Activated T-cell treated with anti-CD3 and anti-CD28 coated beads, Interleukin-2, amount 50 U/mL, for 24 hours (primary cell): ENCODE measurements around the gene ATP6V0D1.

ENCODE experiments used
- DNase-seq: peaks from one replicate; pipeline ENCODE4 v3.0.0-alpha.2; 2020
- H3K27ac Mint-ChIP-seq: 2 replicates; pipeline ENCODE4 v1.8.0; 2020; ENCODE audit warnings: mild to moderate bottlenecking, mixed read lengths
- H3K27me3 Mint-ChIP-seq: 2 replicates; pipeline ENCODE4 v1.8.0; 2020; ENCODE audit warnings: mixed read lengths
- H3K36me3 Mint-ChIP-seq: 2 replicates; pipeline ENCODE4 v1.8.0; 2020; ENCODE audit warnings: low read depth, mixed read lengths
- H3K4me1 Mint-ChIP-seq: 2 replicates; pipeline ENCODE4 v1.8.0; 2020; ENCODE audit warnings: low read depth, mixed read lengths
- H3K4me3 Mint-ChIP-seq: 2 replicates; pipeline ENCODE4 v1.8.0; 2020; ENCODE audit warnings: mild to moderate bottlenecking, moderate library complexity, mixed read lengths
- H3K9me3 Mint-ChIP-seq: 2 replicates; pipeline ENCODE4 v1.8.0; 2020; ENCODE audit warnings: mixed read lengths

The ATP6V0D1 gene

DNA sequence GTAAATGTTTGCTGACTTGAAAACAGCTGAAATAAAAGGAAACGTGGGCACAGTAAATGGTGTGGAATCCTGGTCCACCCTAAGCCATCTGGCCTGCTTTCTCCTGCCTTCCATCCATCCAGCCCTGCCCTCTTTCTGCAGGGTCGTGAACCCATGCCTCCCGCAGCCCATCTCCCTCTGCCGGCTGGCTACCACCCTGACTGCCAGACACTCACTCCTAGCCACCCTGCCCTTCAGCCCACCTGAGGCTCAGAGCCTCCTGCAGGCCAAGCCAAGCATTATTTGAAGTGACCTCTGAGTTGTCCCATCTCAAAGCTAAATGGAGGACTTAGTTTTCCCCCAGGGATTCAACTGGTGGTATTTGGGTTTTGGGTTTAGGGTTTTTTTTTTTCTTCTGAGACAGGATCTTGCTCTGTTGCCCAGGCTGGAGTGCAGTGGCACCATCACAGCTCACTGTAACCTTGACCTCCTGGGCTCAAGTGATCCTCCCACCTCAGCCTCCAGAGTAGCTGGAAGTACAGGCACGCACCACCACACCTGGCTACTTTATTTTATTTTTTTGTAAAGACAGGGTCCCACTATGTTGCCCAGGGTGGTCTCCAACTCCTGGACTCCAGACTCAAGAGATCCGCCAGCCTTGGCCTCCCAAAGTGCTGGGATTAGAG is 73.0 kb downstream of the ATP6V0D1 start:
- no peak for DNase-seq
- peaks cover 9% of the 10 kb centered on the region for H3K27me3 Mint-ChIP-seq
- no peak overlapping the region for H3K4me3 Mint-ChIP-seq
- no peaks in the 10 kb centered on the region for H3K9me3 Mint-ChIP-seq
- no peaks in the 10 kb centered on the region for H3K36me3 Mint-ChIP-seq
- no peak overlapping the region for H3K27ac Mint-ChIP-seq
- H3K4me1 Mint-ChIP-seq, result no peaks in the 10 kb centered on the region

DNA sequence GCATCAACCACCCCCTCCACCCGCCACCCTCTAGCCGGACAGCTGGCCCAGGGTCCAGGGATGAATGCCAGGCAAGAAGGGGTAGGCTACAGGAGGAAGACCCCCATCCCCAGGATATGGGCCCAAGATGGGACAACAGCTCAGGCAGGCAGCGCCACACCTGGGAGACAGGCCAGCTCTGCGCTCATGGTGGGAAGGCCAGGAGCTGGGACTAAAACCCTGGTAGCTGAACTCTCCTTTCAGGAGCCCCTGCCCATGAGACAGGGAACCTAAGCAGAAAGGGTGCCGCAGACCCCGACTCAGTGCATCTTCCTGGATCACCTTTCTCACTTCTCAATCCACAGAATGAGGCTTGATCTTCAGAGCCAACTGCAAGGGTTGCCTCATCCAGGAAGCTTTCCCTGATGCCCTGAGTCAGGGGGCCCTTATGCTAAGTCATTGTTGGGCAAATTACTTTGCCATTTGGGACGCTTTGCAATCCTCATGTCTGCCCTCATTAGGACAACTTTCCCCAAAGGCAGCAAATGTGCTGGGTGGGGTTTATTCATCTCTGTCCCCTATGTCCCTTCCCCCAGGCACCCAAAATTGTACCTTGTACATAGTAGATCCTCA is 73.7 kb downstream of the ATP6V0D1 start:
- Mint-ChIP-seq H3K27me3 (peaks cover 11% of the 10 kb centered on the region), H3K4me3 (no peak overlapping the region), H3K36me3 (no peaks in the 10 kb centered on the region), H3K4me1 (no peaks in the 10 kb centered on the region), H3K27ac (no peak overlapping the region), H3K9me3 (no peaks in the 10 kb centered on the region)
- DNase-seq, result no peak

GRCh38 chr16:67406111-67406971 is 74.6 kb downstream of the ATP6V0D1 start:
- H3K9me3 Mint-ChIP-seq, result no peaks in the 10 kb centered on the region
- H3K36me3 Mint-ChIP-seq, result no peaks in the 10 kb centered on the region
- H3K27ac Mint-ChIP-seq, result no peak overlapping the region
- DNase-seq, result no peak
- H3K4me3 Mint-ChIP-seq, result no peak overlapping the region
- peaks cover 13% of the 10 kb centered on the region for H3K27me3 Mint-ChIP-seq
- no peaks in the 10 kb centered on the region for H3K4me1 Mint-ChIP-seq

- Mint-ChIP-seq H3K27me3 (peaks cover 13% of the 10 kb centered on the region), H3K4me3 (no peak overlapping the region), H3K9me3 (no peaks in the 10 kb centered on the region), H3K36me3 (no peaks in the 10 kb centered on the region), H3K4me1 (no peaks in the 10 kb centered on the region), H3K27ac (no peak overlapping the region)
- no peak for DNase-seq
Measured at GRCh38 chr16:67405336-67405735, 75.6 kb downstream of the ATP6V0D1 start.

DNA sequence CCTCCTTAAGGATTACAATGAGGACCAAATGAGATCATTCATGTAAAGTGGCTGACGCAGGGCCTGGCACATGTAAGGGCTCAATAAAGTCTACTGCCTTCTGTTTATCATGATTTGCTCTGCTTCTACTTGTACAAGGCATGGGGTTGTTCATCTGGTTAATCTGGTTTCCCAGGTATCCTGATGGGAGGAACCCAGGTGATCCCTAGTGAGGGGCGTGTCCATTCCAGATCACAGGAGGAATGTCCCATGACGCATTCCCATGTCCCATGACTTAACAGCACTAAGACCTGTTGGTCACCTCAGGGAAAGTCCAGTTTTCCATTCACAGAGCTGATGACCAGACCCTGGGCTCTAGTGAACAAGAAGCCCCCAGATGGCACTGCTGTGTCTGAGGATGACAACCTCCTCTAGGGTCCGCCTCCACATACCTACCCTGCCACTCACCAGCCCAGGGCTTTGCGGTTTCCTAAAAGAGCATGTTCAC is 76.2 kb downstream of the ATP6V0D1 start:
- Mint-ChIP-seq H3K4me3 (no peak overlapping the region), H3K9me3 (no peaks in the 10 kb centered on the region), H3K27me3 (peaks cover 13% of the 10 kb centered on the region), H3K27ac (no peak overlapping the region), H3K36me3 (no peaks in the 10 kb centered on the region), H3K4me1 (no peaks in the 10 kb centered on the region)
- no peak for DNase-seq

DNA sequence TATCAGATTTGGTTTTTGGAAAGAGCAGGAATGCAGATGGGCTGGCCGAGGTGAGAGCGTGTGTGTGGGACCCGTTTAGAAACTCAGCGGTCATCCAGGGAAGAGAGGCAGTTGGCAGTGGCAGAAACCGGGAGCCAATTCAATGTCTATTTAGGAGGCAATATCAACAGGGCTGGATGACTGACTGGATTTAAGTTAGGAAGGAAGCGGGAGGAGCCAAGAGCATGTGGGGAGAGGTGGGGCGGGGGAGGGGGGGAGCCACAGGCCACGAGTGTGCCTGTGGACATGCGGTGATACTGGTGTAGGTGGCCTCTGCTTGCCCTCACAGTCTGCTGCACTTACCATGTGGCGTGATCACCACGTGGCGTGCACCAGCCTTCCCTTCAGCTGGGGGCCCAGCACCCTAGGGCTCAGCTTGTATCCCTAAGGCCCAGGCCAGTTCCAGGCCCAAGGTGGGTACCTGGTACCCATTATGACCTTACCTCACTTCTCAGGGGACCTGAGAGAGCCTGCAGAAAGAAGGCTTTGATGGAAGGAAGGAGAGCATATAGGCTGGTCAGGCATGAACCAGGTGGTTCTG is 76.9 kb downstream of the ATP6V0D1 start:
- no peak overlapping the region for H3K27ac Mint-ChIP-seq
- no peak for DNase-seq
- H3K4me1 Mint-ChIP-seq, result no peaks in the 10 kb centered on the region
- H3K9me3 Mint-ChIP-seq, result no peaks in the 10 kb centered on the region
- H3K27me3 Mint-ChIP-seq, result peaks cover 8% of the 10 kb centered on the region
- H3K36me3 Mint-ChIP-seq, result no peaks in the 10 kb centered on the region
- no peak overlapping the region for H3K4me3 Mint-ChIP-seq

DNA sequence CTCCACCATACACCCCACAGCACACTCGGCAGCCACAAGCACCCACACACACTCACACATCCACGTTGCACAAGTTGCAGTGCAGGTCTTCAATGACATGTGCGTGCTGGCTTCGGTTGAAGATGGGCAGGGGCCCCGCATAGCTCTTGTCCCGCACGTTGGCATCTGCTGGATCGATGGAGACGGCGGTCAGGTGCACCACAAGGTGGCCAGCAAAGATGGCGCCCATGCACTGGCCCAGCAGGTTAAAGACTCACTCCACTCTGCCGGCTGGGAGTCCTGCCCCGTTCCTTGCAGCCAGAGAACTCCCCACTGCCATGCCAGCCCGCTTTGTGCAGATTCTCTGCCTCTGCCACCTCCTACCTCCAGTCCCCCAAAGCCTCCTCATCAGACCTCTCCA is 80.1 kb downstream of the ATP6V0D1 start:
- Mint-ChIP-seq H3K36me3 (no peaks in the 10 kb centered on the region), H3K9me3 (no peaks in the 10 kb centered on the region), H3K27ac (no peak overlapping the region), H3K4me3 (no peak overlapping the region), H3K27me3 (peaks cover 19% of the 10 kb centered on the region), H3K4me1 (no peaks in the 10 kb centered on the region)
- DNase-seq, result no peak

GRCh38 chr16:67399749-67400704 is 80.9 kb downstream of the ATP6V0D1 start:
- Mint-ChIP-seq H3K36me3 (no peaks in the 10 kb centered on the region), H3K4me3 (no peak overlapping the region), H3K27ac (no peak overlapping the region), H3K27me3 (peaks cover 28% of the 10 kb centered on the region), H3K9me3 (no peaks in the 10 kb centered on the region), H3K4me1 (no peaks in the 10 kb centered on the region)
- no peak for DNase-seq

DNA sequence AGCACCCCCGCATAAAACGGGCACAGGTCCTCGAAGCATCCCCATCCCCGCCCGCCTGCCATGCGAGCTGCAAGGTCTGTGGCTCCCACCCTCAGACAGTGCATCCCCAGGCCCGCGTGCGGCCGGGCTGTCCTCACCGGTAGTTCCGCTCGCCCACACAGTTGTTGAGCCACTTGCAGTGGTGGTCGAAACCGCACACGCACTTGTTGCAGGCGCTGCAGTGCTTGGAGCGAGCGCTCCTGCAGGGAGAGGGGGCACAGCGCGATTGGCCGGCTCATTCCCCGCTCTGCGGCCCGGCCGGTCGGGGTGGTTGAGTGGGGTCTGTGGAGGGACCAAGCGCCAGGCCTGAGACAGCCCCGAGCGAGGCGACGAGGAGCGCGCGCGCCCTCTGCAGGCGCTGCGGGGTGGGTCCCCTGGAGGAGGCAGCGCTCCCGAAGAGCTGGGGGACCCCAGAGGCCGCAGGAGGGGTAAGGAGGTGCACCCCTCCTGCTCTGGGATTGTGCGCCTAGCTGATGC is 81.7 kb downstream of the ATP6V0D1 start:
- no peaks in the 10 kb centered on the region for H3K9me3 Mint-ChIP-seq
- no peak overlapping the region for H3K4me3 Mint-ChIP-seq
- peaks cover 33% of the 10 kb centered on the region for H3K27me3 Mint-ChIP-seq
- no peak overlapping the region for H3K27ac Mint-ChIP-seq
- DNase-seq, result peak; percentile 74
- no peaks in the 10 kb centered on the region for H3K36me3 Mint-ChIP-seq
- H3K4me1 Mint-ChIP-seq, result peaks cover under 1% of the 10 kb centered on the region

GRCh38 chr16:67398546-67399217 is 82.3 kb downstream of the ATP6V0D1 start:
- Mint-ChIP-seq H3K36me3 (no peaks in the 10 kb centered on the region), H3K9me3 (no peaks in the 10 kb centered on the region), H3K27me3 (peaks cover 39% of the 10 kb centered on the region), H3K4me1 (peaks cover 7% of the 10 kb centered on the region), H3K4me3 (no peak overlapping the region), H3K27ac (no peak overlapping the region)
- no peak for DNase-seq

GRCh38 chr16:67397812-67398545 is 83.0 kb downstream of the ATP6V0D1 start:
- peaks cover 38% of the 10 kb centered on the region for H3K27me3 Mint-ChIP-seq
- no peak overlapping the region for H3K27ac Mint-ChIP-seq
- no peak for DNase-seq
- H3K9me3 Mint-ChIP-seq, result no peaks in the 10 kb centered on the region
- no peaks in the 10 kb centered on the region for H3K36me3 Mint-ChIP-seq
- H3K4me1 Mint-ChIP-seq, result peaks cover 9% of the 10 kb centered on the region
- H3K4me3 Mint-ChIP-seq, result no peak overlapping the region

DNA sequence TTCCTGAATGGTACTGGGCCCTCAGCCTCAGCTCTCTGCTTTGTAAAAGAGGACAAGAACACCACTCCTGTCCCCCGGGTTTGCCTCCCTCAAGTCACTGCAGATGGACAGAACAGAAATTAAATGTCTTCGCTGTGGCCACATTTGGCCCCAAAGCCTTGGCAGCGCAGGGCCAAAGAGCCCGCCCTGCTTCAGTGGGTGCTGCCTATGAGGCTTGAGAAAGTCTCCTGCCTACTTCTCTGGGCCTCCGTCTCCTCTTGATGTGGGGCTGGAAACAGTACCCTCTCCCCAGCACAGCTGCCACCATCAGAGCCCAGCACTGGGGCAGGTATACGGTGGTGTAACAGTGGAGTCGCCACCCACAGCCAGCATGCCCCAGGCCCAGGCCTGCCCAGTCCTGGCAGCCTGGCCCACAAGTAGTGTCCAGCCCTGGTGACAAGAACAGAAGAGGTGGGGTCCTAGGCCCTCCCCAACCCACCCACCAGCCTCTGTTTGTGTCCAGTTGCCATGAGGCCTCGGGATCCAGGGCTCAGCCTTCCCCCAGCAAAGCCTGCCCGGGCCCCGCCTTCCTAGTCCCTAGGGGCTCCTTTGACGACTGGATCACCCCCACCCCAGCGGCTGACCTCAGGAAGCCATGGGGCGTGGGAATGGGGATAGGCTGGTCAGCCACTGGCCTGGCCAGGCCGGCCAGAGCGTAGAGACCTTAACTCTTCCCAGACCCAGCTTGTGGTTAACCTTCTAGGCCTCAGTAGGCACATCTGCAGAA is 83.7 kb downstream of the ATP6V0D1 start:
- Mint-ChIP-seq H3K4me1 (peaks cover 9% of the 10 kb centered on the region), H3K27ac (no peak overlapping the region), H3K4me3 (no peak overlapping the region), H3K36me3 (no peaks in the 10 kb centered on the region), H3K27me3 (peaks cover 43% of the 10 kb centered on the region), H3K9me3 (no peaks in the 10 kb centered on the region)
- no peak for DNase-seq
